Measurements from ENCODE around the gene SSTR1. TPM values are rescaled to one million over a fixed set of nuclear protein-coding genes. Genes with fewer than 3 reads are reported as not detected.

The SSTR1 gene, protein sequence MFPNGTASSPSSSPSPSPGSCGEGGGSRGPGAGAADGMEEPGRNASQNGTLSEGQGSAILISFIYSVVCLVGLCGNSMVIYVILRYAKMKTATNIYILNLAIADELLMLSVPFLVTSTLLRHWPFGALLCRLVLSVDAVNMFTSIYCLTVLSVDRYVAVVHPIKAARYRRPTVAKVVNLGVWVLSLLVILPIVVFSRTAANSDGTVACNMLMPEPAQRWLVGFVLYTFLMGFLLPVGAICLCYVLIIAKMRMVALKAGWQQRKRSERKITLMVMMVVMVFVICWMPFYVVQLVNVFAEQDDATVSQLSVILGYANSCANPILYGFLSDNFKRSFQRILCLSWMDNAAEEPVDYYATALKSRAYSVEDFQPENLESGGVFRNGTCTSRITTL
- total RNA-seq = not detected

DNA sequence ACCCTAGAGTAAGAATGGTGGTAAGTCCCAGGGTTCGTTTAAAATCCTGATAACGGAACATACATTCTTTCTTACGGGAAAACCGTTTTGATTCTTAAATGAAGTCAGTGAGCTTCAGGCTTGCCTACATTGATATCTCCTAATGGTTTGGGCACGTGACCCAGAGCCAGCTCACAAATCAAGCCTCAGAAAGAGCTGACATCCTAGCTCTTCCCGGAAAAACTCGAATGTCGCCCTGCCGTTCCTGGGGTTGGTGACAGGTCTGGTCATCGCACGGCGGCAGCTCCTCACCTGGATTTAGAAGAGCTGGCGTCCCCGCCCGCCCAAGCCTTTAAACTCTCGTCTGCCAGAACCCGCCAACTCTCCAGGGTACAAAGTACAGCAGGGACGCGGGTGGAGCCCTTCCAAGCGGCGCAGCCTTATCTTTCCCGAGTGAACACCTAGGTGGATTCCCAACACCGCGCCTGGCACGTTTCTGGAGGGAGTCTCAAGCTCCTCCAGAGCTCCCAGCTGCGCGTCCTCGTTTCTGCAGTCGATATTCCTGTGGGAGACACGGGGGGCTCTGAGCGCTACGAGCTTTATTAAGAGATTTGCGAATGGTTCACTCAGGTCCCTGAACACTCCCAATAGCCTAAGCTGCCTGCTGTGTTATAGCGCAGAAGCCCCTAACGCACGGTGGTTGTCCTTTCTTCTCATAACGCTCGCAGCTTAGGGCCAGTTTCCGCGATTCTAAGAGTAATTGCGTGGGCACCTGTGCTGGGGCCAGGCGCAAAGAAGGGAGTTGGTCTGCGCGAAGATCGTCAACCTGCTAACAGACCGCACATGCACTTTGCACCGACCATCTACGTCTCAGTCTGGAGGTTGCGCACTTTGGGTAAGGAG is at the start of gene SSTR1:
SSTR1 (plus strand) TSS at position 169 of the 882 bp plus-strand sequence. CDS start 1,486 bp downstream, outside the sequence.
- peaks cover 61% of the 10 kb centered on the region for H3K27me3 Mint-ChIP-seq (ENCODE audit: low read depth)
- H3K27ac Mint-ChIP-seq = no peak within 1 kb of the TSS
- H3K9me3 Mint-ChIP-seq (ENCODE audit: insufficient read depth) = no peaks in the 10 kb centered on the region
- H3K4me3 Mint-ChIP-seq = peak within 1 kb of the TSS; percentile 13
- H3K36me3 Mint-ChIP-seq (ENCODE audit: low read depth) = peaks cover 2% of the 10 kb centered on the region
- ChIA-PET POLR2A (no interaction called here), CTCF (interaction anchor here (1.0 kb wide), 1 partner anchor 11 kb away, joined by 5 read pairs; no protein-coding TSS in a partner anchor)
- DNase-seq = no peak
- H3K4me1 Mint-ChIP-seq (ENCODE audit: low read depth) = peaks cover 17% of the 10 kb centered on the region
- ATAC-seq = no peak

DNA sequence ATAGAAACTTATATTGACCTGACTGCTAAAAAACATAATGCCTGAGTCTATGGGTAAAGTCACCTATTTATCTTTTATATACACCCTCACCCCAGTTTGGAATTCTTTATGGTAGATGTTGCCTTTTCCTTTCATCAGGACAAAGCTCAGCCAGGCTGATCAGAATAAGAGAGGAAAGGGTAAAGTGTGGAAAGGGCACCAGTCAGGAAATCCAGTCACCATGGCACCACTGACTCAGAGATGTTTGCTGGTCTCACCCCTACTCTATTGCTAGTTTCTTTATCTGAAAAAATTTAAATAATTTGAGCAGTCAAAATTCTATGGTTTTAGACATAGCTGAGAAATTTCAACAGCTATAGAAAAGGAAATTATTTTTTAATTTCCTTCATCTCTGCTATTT is 49.2 kb upstream of the SSTR1 start:
- ChIA-PET POLR2A (no interaction called here), CTCF (no interaction called here)
- Mint-ChIP-seq H3K9me3 (ENCODE audit: insufficient read depth) (no peaks in the 10 kb centered on the region), H3K4me3 (no peak overlapping the region), H3K36me3 (ENCODE audit: low read depth) (no peaks in the 10 kb centered on the region), H3K27me3 (ENCODE audit: low read depth) (no peaks in the 10 kb centered on the region), H3K27ac (no peak overlapping the region), H3K4me1 (ENCODE audit: low read depth) (no peaks in the 10 kb centered on the region)
- no peak for DNase-seq
- ATAC-seq = no peak

DNA sequence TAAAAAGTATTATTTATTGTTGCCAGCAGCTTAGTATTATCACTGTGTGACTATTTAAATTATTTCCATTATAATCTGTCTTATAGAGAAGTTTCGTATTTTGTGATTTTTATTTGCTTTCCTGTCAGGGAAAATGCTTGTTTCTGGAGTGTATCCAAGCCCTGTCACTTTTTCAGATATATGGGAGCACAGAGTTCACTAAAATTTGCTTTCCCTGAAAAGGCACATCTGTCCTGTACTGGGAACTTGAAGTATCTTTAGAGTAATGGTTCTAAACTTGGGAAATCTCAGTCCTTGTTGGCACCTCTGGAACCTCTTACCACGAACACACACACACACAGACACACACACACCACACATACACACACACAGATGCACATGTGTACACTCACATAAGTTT is 39.3 kb upstream of the SSTR1 start:
- no peaks in the 10 kb centered on the region for H3K36me3 Mint-ChIP-seq (ENCODE audit: low read depth)

DNA sequence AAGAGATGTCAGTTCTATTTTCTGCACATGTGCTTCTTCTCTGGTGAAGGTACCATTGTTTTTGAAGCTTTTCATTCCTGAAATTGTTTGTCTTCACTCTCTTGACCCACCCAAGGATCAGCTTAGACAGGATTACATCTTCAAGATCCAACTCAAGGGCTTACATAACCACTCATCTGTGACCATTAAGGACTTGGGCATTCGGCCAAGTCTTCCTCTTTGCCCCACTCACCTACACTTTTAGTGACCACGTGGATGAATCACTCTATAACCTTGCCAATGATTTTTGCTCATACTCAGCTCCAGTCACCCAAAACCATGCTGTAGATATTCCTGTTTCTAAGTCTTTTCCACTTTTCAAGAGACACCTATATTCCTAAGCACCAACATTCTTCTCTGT is 36.5 kb upstream of the SSTR1 start:
- Mint-ChIP-seq H3K9me3 (ENCODE audit: insufficient read depth) (no peaks in the 10 kb centered on the region), H3K27me3 (ENCODE audit: low read depth) (peaks cover 6% of the 10 kb centered on the region), H3K27ac (no peak overlapping the region), H3K4me3 (no peak overlapping the region), H3K36me3 (ENCODE audit: low read depth) (no peaks in the 10 kb centered on the region), H3K4me1 (ENCODE audit: low read depth) (no peaks in the 10 kb centered on the region)
- CTCF ChIA-PET = no interaction called here
- POLR2A ChIA-PET = no interaction called here
- ATAC-seq (no peak), DNase-seq (no peak)

More for the DNA sequence above, 39.3 kb upstream of the SSTR1 start:
- no peak for DNase-seq
- Mint-ChIP-seq H3K4me1 (ENCODE audit: low read depth) (no peaks in the 10 kb centered on the region), H3K9me3 (ENCODE audit: insufficient read depth) (no peaks in the 10 kb centered on the region), H3K4me3 (no peak overlapping the region), H3K27me3 (ENCODE audit: low read depth) (peaks cover 6% of the 10 kb centered on the region), H3K27ac (no peak overlapping the region)
- ATAC-seq = no peak
- CTCF ChIA-PET = no interaction called here
- POLR2A ChIA-PET = no interaction called here

DNA sequence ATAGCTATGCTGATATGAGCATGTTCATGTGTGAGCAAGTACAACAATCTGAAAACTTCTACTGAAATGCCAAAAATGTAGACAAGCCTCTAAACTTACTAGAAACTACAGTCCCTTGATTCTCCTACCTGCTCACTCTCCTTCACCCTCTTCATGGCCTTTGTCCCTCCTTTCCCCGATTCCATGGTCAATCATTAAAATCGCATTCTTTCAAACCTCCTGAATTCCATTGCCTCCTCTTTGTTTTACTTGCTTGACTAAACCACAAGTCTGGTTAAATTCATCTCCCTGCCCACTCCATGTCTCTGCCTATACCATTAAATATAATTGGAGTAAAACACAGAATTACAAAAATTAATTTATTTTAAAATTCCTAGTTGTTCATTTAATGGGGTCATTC is 33.0 kb upstream of the SSTR1 start:
- H3K4me3 Mint-ChIP-seq = no peak overlapping the region
- ATAC-seq (no peak), DNase-seq (no peak)
- ChIA-PET CTCF (no interaction called here), POLR2A (no interaction called here)
- H3K27me3 Mint-ChIP-seq (ENCODE audit: low read depth) = peaks cover 6% of the 10 kb centered on the region
- no peaks in the 10 kb centered on the region for H3K36me3 Mint-ChIP-seq (ENCODE audit: low read depth)
- no peaks in the 10 kb centered on the region for H3K4me1 Mint-ChIP-seq (ENCODE audit: low read depth)
- no peak overlapping the region for H3K27ac Mint-ChIP-seq
- H3K9me3 Mint-ChIP-seq (ENCODE audit: insufficient read depth) = peaks cover 3% of the 10 kb centered on the region

DNA sequence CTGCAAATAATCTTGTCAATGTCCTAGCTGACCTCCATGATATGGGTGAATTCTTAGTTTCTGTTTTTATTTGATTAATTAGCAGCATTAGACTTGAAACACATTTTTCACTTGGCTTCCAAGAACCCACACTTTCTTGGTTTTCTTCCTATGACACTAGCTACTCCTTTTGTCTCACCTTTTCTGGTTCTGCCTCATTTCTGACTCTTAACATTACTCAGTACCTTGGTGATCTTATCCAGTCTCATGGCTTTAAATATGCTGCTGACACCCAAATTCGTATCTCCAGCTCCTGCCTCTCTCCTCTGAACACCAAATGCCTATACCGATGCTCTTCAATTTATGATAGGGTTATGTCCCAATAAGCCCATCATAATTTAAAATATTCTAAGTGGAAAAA is 32.0 kb upstream of the SSTR1 start:
- Mint-ChIP-seq H3K4me3 (no peak overlapping the region), H3K27ac (no peak overlapping the region), H3K4me1 (ENCODE audit: low read depth) (no peaks in the 10 kb centered on the region), H3K27me3 (ENCODE audit: low read depth) (peaks cover 6% of the 10 kb centered on the region), H3K36me3 (ENCODE audit: low read depth) (no peaks in the 10 kb centered on the region), H3K9me3 (ENCODE audit: insufficient read depth) (peaks cover 3% of the 10 kb centered on the region)
- no peak for DNase-seq
- ATAC-seq = no peak
- ChIA-PET CTCF (no interaction called here), POLR2A (no interaction called here)

DNA sequence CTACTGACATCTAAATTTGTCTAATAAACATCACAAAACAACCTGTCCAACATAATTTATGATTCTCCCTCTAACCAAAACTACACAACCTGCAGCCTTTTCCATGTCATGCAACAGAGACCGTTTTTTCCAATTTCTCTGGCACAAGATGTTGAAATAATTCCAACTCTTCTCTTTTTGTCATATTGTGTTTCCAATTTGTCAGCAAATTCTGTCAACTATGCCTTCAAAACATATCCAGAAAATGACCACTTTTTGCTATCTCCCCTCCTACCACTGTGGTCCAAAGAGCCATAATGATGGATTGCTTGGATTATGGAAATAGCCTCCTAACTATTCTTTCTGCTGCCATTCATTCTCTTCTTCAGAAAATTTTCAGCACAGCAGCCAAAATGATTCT is 31.3 kb upstream of the SSTR1 start:
- no peak for ATAC-seq
- no peaks in the 10 kb centered on the region for H3K36me3 Mint-ChIP-seq (ENCODE audit: low read depth)
- H3K9me3 Mint-ChIP-seq (ENCODE audit: insufficient read depth) = peaks cover 3% of the 10 kb centered on the region
- no peak overlapping the region for H3K4me3 Mint-ChIP-seq
- ChIA-PET CTCF (no interaction called here), POLR2A (no interaction called here)
- H3K27me3 Mint-ChIP-seq (ENCODE audit: low read depth) = peaks cover 1% of the 10 kb centered on the region
- no peaks in the 10 kb centered on the region for H3K4me1 Mint-ChIP-seq (ENCODE audit: low read depth)
- no peak for DNase-seq
- H3K27ac Mint-ChIP-seq = no peak overlapping the region

DNA sequence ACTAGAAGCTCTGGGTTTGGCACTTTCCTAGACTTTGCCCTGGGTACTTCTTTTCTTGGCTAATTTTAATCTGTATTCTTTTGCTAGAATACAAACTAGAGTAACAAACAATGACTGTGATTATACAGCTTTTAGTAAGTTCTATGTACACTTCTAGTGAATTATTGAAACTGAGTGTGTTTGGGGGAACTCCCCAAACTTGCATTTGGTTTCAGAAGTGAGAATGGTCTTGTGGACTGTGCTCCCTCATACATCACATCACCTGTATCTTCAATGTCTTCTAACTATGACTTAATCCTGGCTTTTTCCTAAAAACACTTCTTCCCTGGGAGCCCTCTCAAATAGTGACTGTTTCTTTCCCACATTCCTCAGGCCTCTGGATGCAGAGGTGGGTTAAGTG is 23.6 kb upstream of the SSTR1 start:
- H3K4me3 Mint-ChIP-seq = no peak overlapping the region
- POLR2A ChIA-PET = no interaction called here
- no peak for DNase-seq
- no peaks in the 10 kb centered on the region for H3K27me3 Mint-ChIP-seq (ENCODE audit: low read depth)
- H3K9me3 Mint-ChIP-seq (ENCODE audit: insufficient read depth) = no peaks in the 10 kb centered on the region
- no peaks in the 10 kb centered on the region for H3K4me1 Mint-ChIP-seq (ENCODE audit: low read depth)
- CTCF ChIA-PET = no interaction called here
- ATAC-seq = no peak
- no peaks in the 10 kb centered on the region for H3K36me3 Mint-ChIP-seq (ENCODE audit: low read depth)
- no peak overlapping the region for H3K27ac Mint-ChIP-seq

DNA sequence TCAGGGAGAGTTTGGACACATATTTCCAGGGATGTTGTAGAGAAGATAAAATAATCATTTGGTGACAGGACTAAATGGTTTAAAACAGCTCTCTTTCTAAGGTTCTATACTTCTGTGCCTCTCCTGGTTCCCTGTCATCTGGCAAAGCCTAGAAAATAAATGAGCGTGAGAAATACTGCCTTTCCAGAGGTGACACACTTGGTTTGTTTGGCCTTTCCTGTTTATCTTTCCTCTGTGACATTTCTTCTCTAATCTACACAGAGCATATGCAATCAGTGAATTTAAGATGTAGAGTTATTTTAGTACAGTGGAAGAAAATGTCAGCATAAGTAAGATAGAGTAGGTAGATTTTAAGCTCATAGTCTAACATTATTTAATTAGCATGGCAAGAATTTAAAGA is 22.0 kb upstream of the SSTR1 start:
- ATAC-seq (no peak), DNase-seq (no peak)
- Mint-ChIP-seq H3K27me3 (ENCODE audit: low read depth) (no peaks in the 10 kb centered on the region), H3K4me1 (ENCODE audit: low read depth) (no peaks in the 10 kb centered on the region), H3K27ac (no peak overlapping the region), H3K36me3 (ENCODE audit: low read depth) (no peaks in the 10 kb centered on the region), H3K4me3 (no peak overlapping the region), H3K9me3 (ENCODE audit: insufficient read depth) (no peaks in the 10 kb centered on the region)
- ChIA-PET POLR2A (interaction anchor here (0.6 kb wide), 1 partner anchor 82 kb away, joined by 3 read pairs; no protein-coding TSS in a partner anchor), CTCF (no interaction called here)

DNA sequence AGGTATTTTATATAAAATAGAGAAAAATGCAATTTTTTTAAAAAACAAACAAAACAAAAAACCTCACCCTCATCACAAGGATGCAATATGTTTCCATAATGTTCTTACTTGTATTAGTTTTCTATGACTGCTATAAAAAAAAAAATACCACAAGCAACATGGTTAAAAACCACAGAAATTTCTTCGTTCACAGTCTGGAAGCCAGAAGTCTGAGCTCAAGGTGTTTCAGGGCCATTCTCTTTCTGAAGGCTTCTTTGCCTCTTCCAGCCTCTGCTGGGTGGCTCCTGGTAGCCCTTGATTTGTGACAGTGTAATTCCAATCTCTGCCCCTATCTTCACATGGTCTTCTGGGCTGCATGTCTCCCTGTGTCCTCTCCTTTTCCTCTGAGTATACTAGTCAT is 21.5 kb upstream of the SSTR1 start:
- no peaks in the 10 kb centered on the region for H3K9me3 Mint-ChIP-seq (ENCODE audit: insufficient read depth)
- DNase-seq = no peak
- H3K4me1 Mint-ChIP-seq (ENCODE audit: low read depth) = no peaks in the 10 kb centered on the region
- ChIA-PET POLR2A (interaction anchor here (0.6 kb wide), 1 partner anchor 81 kb away, joined by 3 read pairs; no protein-coding TSS in a partner anchor), CTCF (no interaction called here)
- H3K36me3 Mint-ChIP-seq (ENCODE audit: low read depth) = no peaks in the 10 kb centered on the region
- no peaks in the 10 kb centered on the region for H3K27me3 Mint-ChIP-seq (ENCODE audit: low read depth)
- ATAC-seq = no peak
- H3K27ac Mint-ChIP-seq = no peak overlapping the region
- H3K4me3 Mint-ChIP-seq = no peak overlapping the region

DNA sequence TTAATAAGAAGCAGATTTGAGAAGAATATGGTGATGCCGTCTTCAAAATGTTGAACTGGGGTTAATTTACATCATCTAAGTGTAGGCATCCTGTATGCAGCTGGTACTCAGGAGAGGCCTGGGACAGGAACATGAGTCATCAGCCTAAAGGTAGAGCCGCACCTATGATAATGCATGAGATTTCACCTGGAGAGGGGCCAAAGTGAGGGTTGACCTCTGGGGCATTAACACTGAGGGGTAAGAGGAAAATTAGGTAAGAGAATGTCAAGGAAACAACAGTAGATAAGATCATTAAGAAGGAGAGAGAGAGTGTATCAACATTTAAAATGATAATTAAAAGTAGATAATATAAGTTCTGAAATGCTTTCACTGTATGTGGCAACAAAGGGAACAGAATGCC is 20.2 kb upstream of the SSTR1 start:
- no peak overlapping the region for H3K27ac Mint-ChIP-seq
- DNase-seq (no peak), ATAC-seq (no peak)
- no peaks in the 10 kb centered on the region for H3K27me3 Mint-ChIP-seq (ENCODE audit: low read depth)
- H3K4me3 Mint-ChIP-seq = no peak overlapping the region
- H3K4me1 Mint-ChIP-seq (ENCODE audit: low read depth) = no peaks in the 10 kb centered on the region
- CTCF ChIA-PET = no interaction called here
- POLR2A ChIA-PET = no interaction called here
- no peaks in the 10 kb centered on the region for H3K9me3 Mint-ChIP-seq (ENCODE audit: insufficient read depth)
- H3K36me3 Mint-ChIP-seq (ENCODE audit: low read depth) = no peaks in the 10 kb centered on the region

DNA sequence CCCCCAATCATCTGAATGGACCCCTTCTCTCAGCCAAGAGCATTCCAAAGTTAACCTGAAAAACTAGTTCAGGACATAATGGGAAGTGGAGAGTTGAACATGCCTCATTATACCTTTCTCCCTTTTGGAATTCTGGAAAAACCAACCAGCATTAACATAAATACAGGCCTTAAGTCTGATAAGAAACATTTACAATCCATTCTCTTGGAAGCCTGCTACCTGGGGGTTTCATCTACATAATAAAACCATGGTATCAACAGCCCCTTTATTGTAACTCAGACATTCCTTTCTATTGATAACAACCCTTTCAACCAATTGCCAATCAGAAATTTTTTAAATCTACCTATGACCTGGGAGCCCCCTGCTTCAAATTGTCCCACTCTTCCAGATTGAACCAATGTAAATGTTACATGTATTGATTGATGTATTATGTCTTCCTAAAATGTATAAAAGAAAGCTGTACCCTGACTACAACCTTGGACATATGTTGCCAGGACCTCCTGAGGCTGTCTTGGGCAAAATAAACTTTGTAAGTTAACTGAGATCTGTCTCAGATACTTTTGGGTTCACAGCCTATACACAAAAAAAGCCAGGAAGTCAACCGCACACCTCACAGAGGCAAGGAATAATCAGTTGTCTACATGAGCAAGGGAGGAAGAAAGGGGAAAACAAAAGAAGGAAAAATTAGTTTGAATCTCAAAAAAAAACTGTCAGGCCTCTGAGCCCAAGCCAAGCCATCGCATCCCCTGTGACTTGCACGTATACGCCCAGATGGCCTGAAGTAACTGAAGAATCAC is 17.6 kb upstream of the SSTR1 start:
- Mint-ChIP-seq H3K27me3 (ENCODE audit: low read depth) (no peaks in the 10 kb centered on the region), H3K36me3 (ENCODE audit: low read depth) (no peaks in the 10 kb centered on the region), H3K9me3 (ENCODE audit: insufficient read depth) (no peaks in the 10 kb centered on the region), H3K4me3 (no peak overlapping the region), H3K27ac (no peak overlapping the region), H3K4me1 (ENCODE audit: low read depth) (no peaks in the 10 kb centered on the region)
- POLR2A ChIA-PET = no interaction called here
- ATAC-seq (no peak), DNase-seq (no peak)
- CTCF ChIA-PET = no interaction called here
